Measurements from ENCODE around the gene FGF1.

GRCh38 chr5:142637871-142638270 lies 48.0 kb downstream of the FGF1 start:
- no peak for TF ChIP-seq CTCF (IDR thresholded peaks at IDR 0.05)
- TF ChIP-seq POLR2A (IDR thresholded peaks at IDR 0.05) = no peak
- no peak for TF ChIP-seq EP300 (IDR thresholded peaks at IDR 0.05)

Data from ovary (tissue), 3 donors.